SK-N-SH treated with all-trans-retinoic acid at 6 μM for 48 hours (cell line): ENCODE results near the gene OPRL1.

Experiments
- CSDC2 ChIP-seq: fragments of 250-450 bp; sonication (Bioruptor Pico); IDR thresholded peaks from 2 replicates; pipeline ENCODE4 v1.5.0; 2020; ENCODE audit warnings: mild to moderate bottlenecking, moderate library complexity
- ISL1 ChIP-seq: fragments of 250-450 bp; sonication (Bioruptor Pico); IDR thresholded peaks from 2 replicates; pipeline ENCODE4 v2.1.2; 2022; ENCODE audit warnings: mild to moderate bottlenecking, moderate library complexity
- PPARA ChIP-seq: fragments of 250-450 bp; sonication (Bioruptor Pico); IDR thresholded peaks from 2 replicates; pipeline ENCODE4 v1.5.0; 2020; ENCODE audit warnings: mild to moderate bottlenecking, borderline replicate concordance
- RARB ChIP-seq: fragments of 250-450 bp; sonication (Bioruptor Pico); IDR thresholded peaks from 2 replicates; pipeline ENCODE4 v1.8.0; 2021; ENCODE audit warnings: mild to moderate bottlenecking, moderate library complexity
- SNAI2 ChIP-seq: fragments of 250-450 bp; sonication (Bioruptor Pico); IDR thresholded peaks from 2 replicates; pipeline ENCODE4 v1.5.0; 2020; ENCODE audit warnings: mild to moderate bottlenecking, moderate library complexity
- ZC3H10 ChIP-seq: fragments of 250-450 bp; sonication (Bioruptor Pico); IDR thresholded peaks from 2 replicates; pipeline ENCODE4 v1.5.1; 2021; ENCODE audit warnings: mild to moderate bottlenecking, moderate library complexity
- ZFP3 ChIP-seq: fragments of 250-450 bp; sonication (Bioruptor Pico); IDR thresholded peaks from 2 replicates; pipeline ENCODE4 v1.5.0; 2020; ENCODE audit warnings: mild to moderate bottlenecking, moderate library complexity
- ZFP30 ChIP-seq: fragments of 450-650 bp; formaldehyde crosslinking; IDR thresholded peaks from 2 replicates; pipeline ENCODE4 v1.5.0; 2022; ENCODE audit warnings: mild to moderate bottlenecking, moderate library complexity
- ZNF8 ChIP-seq: fragments of 450-650 bp; formaldehyde crosslinking; IDR thresholded peaks from 2 replicates; pipeline ENCODE4 v1.5.0; 2020; ENCODE audit warnings: mild to moderate bottlenecking, moderate library complexity
- TF ChIP-seq, protein P1 (sequence below): fragments of 250-450 bp; sonication (Bioruptor Pico); IDR thresholded peaks from 2 replicates; pipeline ENCODE4 v1.5.0; 2020; ENCODE audit warnings: mild to moderate bottlenecking, moderate library complexity
- TF ChIP-seq, protein P2 (sequence below): fragments of 250-450 bp; sonication (Bioruptor Pico); IDR thresholded peaks from 2 replicates; pipeline ENCODE4 v1.5.1; 2021; ENCODE audit warnings: mild to moderate bottlenecking, moderate library complexity
- TF ChIP-seq, protein P3 (sequence below): fragments of 250-450 bp; sonication (Bioruptor Pico); IDR thresholded peaks from 2 replicates; pipeline ENCODE4 v1.8.0; 2020; ENCODE audit warnings: mild to moderate bottlenecking, moderate library complexity, borderline replicate concordance
- TF ChIP-seq, protein P4 (sequence below): fragments of 250-450 bp; sonication (Bioruptor Pico); IDR thresholded peaks from 2 replicates; pipeline ENCODE4 v1.5.1; 2020; ENCODE audit warnings: low read depth, mild to moderate bottlenecking, moderate library complexity
- TF ChIP-seq, protein P5 (sequence below): fragments of 250-450 bp; sonication (Bioruptor Pico); IDR thresholded peaks from 2 replicates; pipeline ENCODE4 v1.8.0; 2021; ENCODE audit warnings: low read depth, mild to moderate bottlenecking, moderate library complexity, borderline replicate concordance

DNA sequence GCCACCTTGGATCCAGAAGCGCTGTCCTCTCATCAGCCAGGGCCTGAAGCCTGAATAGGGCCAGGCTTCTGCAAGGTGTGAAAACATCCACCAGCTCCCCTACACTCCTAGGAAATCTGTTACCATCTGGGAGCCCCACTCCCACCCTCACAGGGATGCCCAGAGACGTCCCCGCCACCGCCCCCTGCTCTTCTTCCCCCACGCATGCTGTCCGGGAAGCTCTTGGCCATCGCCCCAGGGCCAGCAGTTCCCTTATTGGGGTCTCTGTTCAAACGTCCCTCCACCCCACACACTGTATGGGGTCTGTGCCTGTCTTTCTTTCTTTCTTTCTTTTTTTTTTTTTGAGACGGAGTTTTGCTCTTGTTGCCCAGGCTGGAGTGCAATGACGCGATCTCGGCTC is 4.3 kb upstream of the OPRL1 start:
- TF ChIP-seq ZNF8 (CRISPR knock-in tag), result no peak
- TF ChIP-seq CSDC2 (CRISPR knock-in tag), result no peak
- TF ChIP-seq ISL1 (CRISPR knock-in tag), result no peak
- TF ChIP-seq RARB, result no peak
- TF ChIP-seq, protein P1, sequence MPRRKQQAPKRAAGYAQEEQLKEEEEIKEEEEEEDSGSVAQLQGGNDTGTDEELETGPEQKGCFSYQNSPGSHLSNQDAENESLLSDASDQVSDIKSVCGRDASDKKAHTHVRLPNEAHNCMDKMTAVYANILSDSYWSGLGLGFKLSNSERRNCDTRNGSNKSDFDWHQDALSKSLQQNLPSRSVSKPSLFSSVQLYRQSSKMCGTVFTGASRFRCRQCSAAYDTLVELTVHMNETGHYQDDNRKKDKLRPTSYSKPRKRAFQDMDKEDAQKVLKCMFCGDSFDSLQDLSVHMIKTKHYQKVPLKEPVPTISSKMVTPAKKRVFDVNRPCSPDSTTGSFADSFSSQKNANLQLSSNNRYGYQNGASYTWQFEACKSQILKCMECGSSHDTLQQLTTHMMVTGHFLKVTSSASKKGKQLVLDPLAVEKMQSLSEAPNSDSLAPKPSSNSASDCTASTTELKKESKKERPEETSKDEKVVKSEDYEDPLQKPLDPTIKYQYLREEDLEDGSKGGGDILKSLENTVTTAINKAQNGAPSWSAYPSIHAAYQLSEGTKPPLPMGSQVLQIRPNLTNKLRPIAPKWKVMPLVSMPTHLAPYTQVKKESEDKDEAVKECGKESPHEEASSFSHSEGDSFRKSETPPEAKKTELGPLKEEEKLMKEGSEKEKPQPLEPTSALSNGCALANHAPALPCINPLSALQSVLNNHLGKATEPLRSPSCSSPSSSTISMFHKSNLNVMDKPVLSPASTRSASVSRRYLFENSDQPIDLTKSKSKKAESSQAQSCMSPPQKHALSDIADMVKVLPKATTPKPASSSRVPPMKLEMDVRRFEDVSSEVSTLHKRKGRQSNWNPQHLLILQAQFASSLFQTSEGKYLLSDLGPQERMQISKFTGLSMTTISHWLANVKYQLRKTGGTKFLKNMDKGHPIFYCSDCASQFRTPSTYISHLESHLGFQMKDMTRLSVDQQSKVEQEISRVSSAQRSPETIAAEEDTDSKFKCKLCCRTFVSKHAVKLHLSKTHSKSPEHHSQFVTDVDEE (CRISPR knock-in tag), result no peak
- TF ChIP-seq ZFP30 (CRISPR knock-in tag), result no peak
- TF ChIP-seq ZFP3 (CRISPR knock-in tag), result no peak
- TF ChIP-seq, protein P2, sequence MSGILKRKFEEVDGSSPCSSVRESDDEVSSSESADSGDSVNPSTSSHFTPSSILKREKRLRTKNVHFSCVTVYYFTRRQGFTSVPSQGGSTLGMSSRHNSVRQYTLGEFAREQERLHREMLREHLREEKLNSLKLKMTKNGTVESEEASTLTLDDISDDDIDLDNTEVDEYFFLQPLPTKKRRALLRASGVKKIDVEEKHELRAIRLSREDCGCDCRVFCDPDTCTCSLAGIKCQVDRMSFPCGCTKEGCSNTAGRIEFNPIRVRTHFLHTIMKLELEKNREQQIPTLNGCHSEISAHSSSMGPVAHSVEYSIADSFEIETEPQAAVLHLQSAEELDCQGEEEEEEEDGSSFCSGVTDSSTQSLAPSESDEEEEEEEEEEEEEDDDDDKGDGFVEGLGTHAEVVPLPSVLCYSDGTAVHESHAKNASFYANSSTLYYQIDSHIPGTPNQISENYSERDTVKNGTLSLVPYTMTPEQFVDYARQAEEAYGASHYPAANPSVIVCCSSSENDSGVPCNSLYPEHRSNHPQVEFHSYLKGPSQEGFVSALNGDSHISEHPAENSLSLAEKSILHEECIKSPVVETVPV (CRISPR knock-in tag), result no peak
- TF ChIP-seq, protein P3, sequence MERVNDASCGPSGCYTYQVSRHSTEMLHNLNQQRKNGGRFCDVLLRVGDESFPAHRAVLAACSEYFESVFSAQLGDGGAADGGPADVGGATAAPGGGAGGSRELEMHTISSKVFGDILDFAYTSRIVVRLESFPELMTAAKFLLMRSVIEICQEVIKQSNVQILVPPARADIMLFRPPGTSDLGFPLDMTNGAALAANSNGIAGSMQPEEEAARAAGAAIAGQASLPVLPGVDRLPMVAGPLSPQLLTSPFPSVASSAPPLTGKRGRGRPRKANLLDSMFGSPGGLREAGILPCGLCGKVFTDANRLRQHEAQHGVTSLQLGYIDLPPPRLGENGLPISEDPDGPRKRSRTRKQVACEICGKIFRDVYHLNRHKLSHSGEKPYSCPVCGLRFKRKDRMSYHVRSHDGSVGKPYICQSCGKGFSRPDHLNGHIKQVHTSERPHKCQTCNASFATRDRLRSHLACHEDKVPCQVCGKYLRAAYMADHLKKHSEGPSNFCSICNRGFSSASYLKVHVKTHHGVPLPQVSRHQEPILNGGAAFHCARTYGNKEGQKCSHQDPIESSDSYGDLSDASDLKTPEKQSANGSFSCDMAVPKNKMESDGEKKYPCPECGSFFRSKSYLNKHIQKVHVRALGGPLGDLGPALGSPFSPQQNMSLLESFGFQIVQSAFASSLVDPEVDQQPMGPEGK (CRISPR knock-in tag), result no peak
- TF ChIP-seq, protein P4, sequence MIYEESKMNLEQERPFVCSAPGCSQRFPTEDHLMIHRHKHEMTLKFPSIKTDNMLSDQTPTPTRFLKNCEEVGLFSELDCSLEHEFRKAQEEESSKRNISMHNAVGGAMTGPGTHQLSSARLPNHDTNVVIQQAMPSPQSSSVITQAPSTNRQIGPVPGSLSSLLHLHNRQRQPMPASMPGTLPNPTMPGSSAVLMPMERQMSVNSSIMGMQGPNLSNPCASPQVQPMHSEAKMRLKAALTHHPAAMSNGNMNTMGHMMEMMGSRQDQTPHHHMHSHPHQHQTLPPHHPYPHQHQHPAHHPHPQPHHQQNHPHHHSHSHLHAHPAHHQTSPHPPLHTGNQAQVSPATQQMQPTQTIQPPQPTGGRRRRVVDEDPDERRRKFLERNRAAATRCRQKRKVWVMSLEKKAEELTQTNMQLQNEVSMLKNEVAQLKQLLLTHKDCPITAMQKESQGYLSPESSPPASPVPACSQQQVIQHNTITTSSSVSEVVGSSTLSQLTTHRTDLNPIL (CRISPR knock-in tag), result no peak
- no peak for TF ChIP-seq ZC3H10 (CRISPR knock-in tag)
- no peak for TF ChIP-seq SNAI2
- TF ChIP-seq, protein P5, sequence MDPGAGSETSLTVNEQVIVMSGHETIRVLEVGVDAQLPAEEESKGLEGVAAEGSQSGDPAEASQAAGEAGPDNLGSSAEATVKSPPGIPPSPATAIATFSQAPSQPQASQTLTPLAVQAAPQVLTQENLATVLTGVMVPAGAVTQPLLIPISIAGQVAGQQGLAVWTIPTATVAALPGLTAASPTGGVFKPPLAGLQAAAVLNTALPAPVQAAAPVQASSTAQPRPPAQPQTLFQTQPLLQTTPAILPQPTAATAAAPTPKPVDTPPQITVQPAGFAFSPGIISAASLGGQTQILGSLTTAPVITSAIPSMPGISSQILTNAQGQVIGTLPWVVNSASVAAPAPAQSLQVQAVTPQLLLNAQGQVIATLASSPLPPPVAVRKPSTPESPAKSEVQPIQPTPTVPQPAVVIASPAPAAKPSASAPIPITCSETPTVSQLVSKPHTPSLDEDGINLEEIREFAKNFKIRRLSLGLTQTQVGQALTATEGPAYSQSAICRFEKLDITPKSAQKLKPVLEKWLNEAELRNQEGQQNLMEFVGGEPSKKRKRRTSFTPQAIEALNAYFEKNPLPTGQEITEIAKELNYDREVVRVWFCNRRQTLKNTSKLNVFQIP (CRISPR knock-in tag), result no peak
- no peak for TF ChIP-seq PPARA (CRISPR knock-in tag)
